Loucy (cell line): ENCODE data around the gene NHLRC4.

Source experiments
- CTCF ChIP-seq: fragments of 200-600 bp; sonication (generic); conservative IDR thresholded peaks from 2 replicates; pipeline ENCODE4 v1.5.1; 2014; ENCODE audit warnings: mild to moderate bottlenecking, antibody characterized with exemption, low read length
- EZH2phosphoT487 ChIP-seq: fragments of 200-600 bp; IDR thresholded peaks from 2 replicates; pipeline ENCODE4 v1.6.1; 2018; ENCODE audit warnings: antibody characterized with exemption, mild to moderate bottlenecking, moderate library complexity, borderline replicate concordance

- TF ChIP-seq CTCF (no peak), EZH2phosphoT487 (no peak)
These were observed 42.3 kb upstream of the NHLRC4 start for GRCh38 chr16:524274-525040.
